A172 (cell line): Measurements from ENCODE around the gene TNNT1. TPM values are rescaled to one million over a fixed set of nuclear protein-coding genes. Genes with fewer than 3 reads are reported as not detected.
"Not testable (repeated sequence)": the region's sequence is repeated elsewhere in the genome, so short reads cannot be mapped to it uniquely, and the experiment has no call there.

ENCODE experiments used
- DNase-seq: peaks from one replicate; pipeline ENCODE4 v3.0.0-alpha.2; 2015; ENCODE audit warnings: low spot score
- total RNA-seq: library from RNA; depleted of rRNA; stranded (reverse); fragments of >200 nt; shearing (Covaris generic); gene quantifications from 2 replicates; pipeline ENCODE4 v1.2.3, GENCODE V29; 2014

TNNT1 gene
- total RNA-seq, 1 experiment from 2014 or later, result 500 TPM

- no peak for DNase-seq
Measured at GRCh38 chr19:55169136-55169535, 20.1 kb upstream of the TNNT1 start.

- peak; percentile 100 for DNase-seq
Measured at GRCh38 chr19:55166530-55167268, 17.7 kb upstream of the TNNT1 start, which contains the start of gene DNAAF3. Gene DNAAF3 (minus strand): TSS chr19:55166613. CDS start chr19:55166413, 200 bp downstream.

GRCh38 chr19:55165952-55166529 lies 17.0 kb upstream of the TNNT1 start:
- DNase-seq, result peak; percentile 92

GRCh38 chr19:55161571-55162322 lies 12.7 kb upstream of the TNNT1 start:
- no peak for DNase-seq

- no peak for DNase-seq
Measured at GRCh38 chr19:55160986-55161365, 12.0 kb upstream of the TNNT1 start.

GRCh38 chr19:55160128-55160985 lies 11.4 kb upstream of the TNNT1 start:
- peak; percentile 95 for DNase-seq

- peak; percentile 93 for DNase-seq
Measured at GRCh38 chr19:55158848-55159749, 10.1 kb upstream of the TNNT1 start.

- DNase-seq, result no peak
Measured at GRCh38 chr19:55158423-55158822, 9.4 kb upstream of the TNNT1 start.

GRCh38 chr19:55157064-55157908 lies 8.3 kb upstream of the TNNT1 start, which contains the start of gene TNNI3:
Gene TNNI3 (minus strand): TSS chr19:55157732. CDS start chr19:55157589, 143 bp downstream.
- DNase-seq, result no peak

- DNase-seq, result no peak
Measured at GRCh38 chr19:55156202-55157063, 7.4 kb upstream of the TNNT1 start.

- not testable (repeated sequence) for DNase-seq
Measured at GRCh38 chr19:55155784-55156183, 6.8 kb upstream of the TNNT1 start.

GRCh38 chr19:55153652-55154264 lies 4.8 kb upstream of the TNNT1 start:
- no peak for DNase-seq

- peak; percentile 95 for DNase-seq
Measured at GRCh38 chr19:55152017-55152416, 3.0 kb upstream of the TNNT1 start.

- no peak for DNase-seq
Measured at GRCh38 chr19:55147545-55148251, 1.3 kb downstream of the TNNT1 start.

- peak; percentile 92 for DNase-seq
Measured at GRCh38 chr19:55146705-55147273, 2.2 kb downstream of the TNNT1 start.

GRCh38 chr19:55146078-55146704 lies 2.8 kb downstream of the TNNT1 start:
- peak; percentile 88 for DNase-seq

GRCh38 chr19:55145232-55145631 lies 3.8 kb downstream of the TNNT1 start:
- DNase-seq, result no peak
